NT2/D1 (cell line): ENCODE data around the gene CXCL14.

Experiments used
- YY1 ChIP-seq: IDR thresholded peaks from 2 replicates; pipeline ENCODE4 v1.6.1; 2011; ENCODE audit not compliant: insufficient read length, insufficient read depth
- ZNF274 ChIP-seq: IDR thresholded peaks from 2 replicates; pipeline ENCODE4 v1.6.1; 2011; ENCODE audit warnings: mild to moderate bottlenecking, low read depth, low read length

DNA sequence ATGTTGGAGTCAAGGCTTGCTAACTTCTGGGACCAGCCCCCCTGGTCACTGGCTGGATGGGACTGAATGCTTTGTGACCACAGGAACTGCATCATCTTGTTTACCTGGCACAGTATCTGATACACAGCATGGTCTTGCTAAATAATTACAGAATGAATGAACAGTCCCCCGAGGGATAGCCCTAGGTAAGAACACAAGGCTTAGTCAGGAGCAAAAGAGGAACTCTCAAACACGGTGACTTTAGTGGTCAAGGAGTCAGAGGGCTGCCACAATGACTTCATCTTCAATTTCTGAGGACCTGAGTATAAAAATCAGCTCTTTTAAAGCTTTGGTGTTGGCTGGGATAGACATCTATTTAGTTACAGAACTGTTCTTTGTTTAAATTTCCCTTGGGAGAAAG lies 15.1 kb upstream of the CXCL14 start:
- no peak for TF ChIP-seq ZNF274
- TF ChIP-seq YY1: no peak
